IMR-90 (cell line): ENCODE measurements around the gene IRF2BP2. TPM values are rescaled to one million over a fixed set of nuclear protein-coding genes. Genes with fewer than 3 reads are reported as not detected.

ENCODE experiments used
- ATAC-seq: fragments of 200-7000 bp; cut with Tn5 transposase; 2 replicates; pipeline ENCODE4 v1.9.1; 2020; ENCODE audit warnings: low read depth, mild to moderate bottlenecking, moderate library complexity
- BruUV-seq: library from RNA; stranded (reverse); fragments of 400-500 nt; replicated peaks from 2 replicates; lab custom pipeline; 2021; lab: Mats Ljungman, UMichigan
- CTCF ChIA-PET: fragments of 300-600 bp; formaldehyde crosslinking; extraction: SDS; loops from one replicate; lab custom pipeline; 2021; ENCODE audit warnings: antibody characterized with exemption; lab: Yijun Ruan, JAX
- POLR2A ChIA-PET: fragments of 300-600 bp; sonication (Branson Sonifier 250); formaldehyde crosslinking; loops from one replicate; lab custom pipeline; 2022; ENCODE audit warnings: antibody characterized with exemption; ENCODE audit not compliant: unreplicated experiment; lab: Charles Lee
- DNase-seq: peaks from one replicate; pipeline ENCODE4 v3.0.0; 2013
- H2AFZ ChIP-seq: replicated peaks from 2 replicates; pipeline ENCODE3; 2013; ENCODE audit warnings: low read length, mild to moderate bottlenecking; ENCODE audit not compliant: poor library complexity
- H2AK5ac ChIP-seq: 2 replicates; pipeline ENCODE4 v1.6.1; 2013; ENCODE audit warnings: low read depth, low read length, inconsistent platforms
- H2AK9ac ChIP-seq: replicated peaks from 2 replicates; pipeline ENCODE3; 2013; ENCODE audit warnings: mild to moderate bottlenecking, low read depth, low read length, moderate library complexity; ENCODE audit not compliant: poor library complexity
- H2BK120ac ChIP-seq: 2 replicates; pipeline ENCODE4 v1.6.1; 2013; ENCODE audit warnings: low read depth, low read length, inconsistent platforms
- H2BK15ac ChIP-seq: 3 replicates; pipeline ENCODE4 v1.6.1; 2013; ENCODE audit warnings: low read depth, low read length, inconsistent platforms
- H2BK20ac ChIP-seq: 2 replicates; pipeline ENCODE4 v1.6.1; 2013; ENCODE audit warnings: low read depth, mild to moderate bottlenecking, inconsistent platforms, low read length, moderate library complexity
- H2BK5ac ChIP-seq: 2 replicates; pipeline ENCODE4 v1.6.1; 2013; ENCODE audit warnings: mild to moderate bottlenecking, low read depth, low read length, inconsistent platforms; ENCODE audit not compliant: poor library complexity, severe bottlenecking
- H3K14ac ChIP-seq: replicated peaks from 2 replicates; pipeline ENCODE4 v1.6.1; 2013; ENCODE audit warnings: low read depth, low read length, inconsistent platforms
- H3K18ac ChIP-seq: 2 replicates; pipeline ENCODE4 v1.6.1; 2013; ENCODE audit warnings: low read depth, low read length, control low read depth
- H3K23ac ChIP-seq: 2 replicates; pipeline ENCODE4 v1.6.1; 2013; ENCODE audit warnings: low read depth, low read length, inconsistent platforms
- H3K27ac ChIP-seq: 2 replicates; pipeline ENCODE4 v1.5.1; 2013; ENCODE audit warnings: mild to moderate bottlenecking, control low read depth, low read length; ENCODE audit not compliant: insufficient read depth
- H3K27me3 ChIP-seq: 2 replicates; pipeline ENCODE4 v1.6.1; 2013; ENCODE audit warnings: low read length; ENCODE audit not compliant: control insufficient read depth, insufficient read depth
- H3K36me3 ChIP-seq: 2 replicates; pipeline ENCODE4 v1.6.1; 2013; ENCODE audit warnings: low read length, mixed read lengths; ENCODE audit not compliant: control insufficient read depth, insufficient read depth
- H3K4ac ChIP-seq: 2 replicates; pipeline ENCODE4 v1.6.1; 2013; ENCODE audit warnings: low read depth, low read length, inconsistent platforms
- H3K4me1 ChIP-seq: 2 replicates; pipeline ENCODE4 v1.6.1; 2013; ENCODE audit warnings: low read length, mixed read lengths; ENCODE audit not compliant: control insufficient read depth, insufficient read depth
- H3K4me2 ChIP-seq: 2 replicates; pipeline ENCODE4 v1.6.1; 2013; ENCODE audit warnings: low read depth, mild to moderate bottlenecking, control low read depth, low read length, moderate library complexity
- H3K4me3 ChIP-seq: 2 replicates; pipeline ENCODE4 v1.5.1; 2013; ENCODE audit warnings: low read depth, mild to moderate bottlenecking, control low read depth, low read length, moderate library complexity; ENCODE audit not compliant: insufficient read depth
- H3K56ac ChIP-seq: 2 replicates; pipeline ENCODE4 v1.6.1; 2013; ENCODE audit warnings: low read length, inconsistent platforms; ENCODE audit not compliant: insufficient read depth; ENCODE audit errors: extremely low read depth
- H3K79me1 ChIP-seq, 2 experiments: 2 replicates each; pipeline ENCODE4 v1.6.1; 2013; ENCODE audit warnings: low read length in 2 of 2, inconsistent platforms in 1 of 2, low read depth in 1 of 2
- H3K9ac ChIP-seq: 2 replicates; pipeline ENCODE4 v1.6.1; 2013; ENCODE audit warnings: low read depth, low read length, control low read depth
- H3K9me1 ChIP-seq: 2 replicates; pipeline ENCODE4 v1.6.1; 2013; ENCODE audit warnings: low read length, inconsistent platforms; ENCODE audit not compliant: insufficient read depth
- H3K9me3 ChIP-seq: 2 replicates; pipeline ENCODE4 v1.6.1; 2013; ENCODE audit warnings: low read length; ENCODE audit not compliant: control insufficient read depth, insufficient read depth
- H4K20me1 ChIP-seq: 2 replicates; pipeline ENCODE4 v1.6.1; 2013; ENCODE audit warnings: low read length, inconsistent platforms; ENCODE audit not compliant: insufficient read depth
- H4K5ac ChIP-seq: 2 replicates; pipeline ENCODE4 v1.6.1; 2013; ENCODE audit warnings: mild to moderate bottlenecking, low read depth, low read length, control low read depth
- H4K8ac ChIP-seq, 2 experiments: 2 replicates each; pipeline ENCODE4 v1.6.1; 2013; ENCODE audit warnings: low read depth in 2 of 2, low read length in 2 of 2, control low read depth in 1 of 2, inconsistent platforms in 1 of 2
- H4K91ac ChIP-seq: 2 replicates; pipeline ENCODE4 v1.6.1; 2013; ENCODE audit warnings: low read depth, low read length, inconsistent platforms; ENCODE audit not compliant: insufficient read depth
- CTCF ChIP-seq: conservative IDR thresholded peaks from 2 replicates; pipeline ENCODE4 v1.5.1; 2012; ENCODE audit warnings: mild to moderate bottlenecking, low read depth, low read length, improper control_type of control experiment
- ELK1 ChIP-seq: fragments of 150-350 bp; IDR thresholded peaks from 2 replicates; pipeline ENCODE4 v1.6.1; 2016; ENCODE audit warnings: low read depth, mild to moderate bottlenecking, low read length, moderate library complexity, borderline replicate concordance
- RAD21 ChIP-seq: IDR thresholded peaks from 2 replicates; pipeline ENCODE4 v1.6.1; 2012; ENCODE audit warnings: low read length, improper control_type of control experiment
- SMC3 ChIP-seq: fragments of 150-350 bp; IDR thresholded peaks from 2 replicates; pipeline ENCODE4 v1.6.1; 2016; ENCODE audit warnings: low read depth, mild to moderate bottlenecking, antibody characterized with exemption, low read length, moderate library complexity
- USF2 ChIP-seq: fragments of 150-350 bp; IDR thresholded peaks from 2 replicates; pipeline ENCODE4 v1.6.1; 2017; ENCODE audit warnings: mild to moderate bottlenecking, antibody characterized with exemption, low read length, low read depth
- WGBS, 2 experiments: methylation state at CpG; one replicate each; pipeline versions ENCODE4 v1.1.5 to v1.1.7; 2013; ENCODE audit warnings: missing lambda C conversion rate in 2 of 2; ENCODE audit not compliant: insufficient read length in 1 of 2; ENCODE audit errors: extremely low coverage in 2 of 2; 5-methylcytosine and 5-hydroxymethylcytosine counted together
- dilution Hi-C: fragments of 300-500 bp; cut with HindIII; formaldehyde crosslinking; loops from one replicate; pipeline ENCODE4 v1.14.3; 2018; ENCODE audit warnings: low sequenced_read_pairs; ENCODE audit not compliant: unreplicated experiment
- in situ Hi-C: fragments of 300-500 bp; cut with MboI; formaldehyde crosslinking; loops from 3 replicates; pipeline ENCODE4 v1.14.3; 2019; ENCODE audit warnings: low sequenced_read_pairs, inconsistent platforms, mixed read lengths
- intact Hi-C: fragments of 100-400 bp; cut with micrococcal nuclease; formaldehyde crosslinking; loops from 2 replicates; pipeline ENCODE4 v1.10.0; 2022
- polyA plus RNA-seq, 3 experiments: library from polyadenylated mRNA; depleted of rRNA; stranded (reverse); fragments of >200 nt; gene quantifications; 2 replicates each; pipeline ENCODE4 v1.2.3, GENCODE V29; 2012; ENCODE audit warnings: low replicate concordance in 1 of 3
- total RNA-seq: library from RNA; depleted of rRNA; stranded (reverse); fragments of >200 nt; gene quantifications from 2 replicates; pipeline ENCODE4 v1.2.3, GENCODE V29; 2012

The IRF2BP2 gene
- total and polyA plus RNA-seq, 2 of the 4 experiments (the other 2 are of a cell fraction) = 47.0 to 66.6 TPM

GRCh38 chr1:234597894-234598293, 12.1 kb downstream of the IRF2BP2 start:
- dilution Hi-C loops (no loop called here), intact Hi-C loops (loop anchor here (1.0 kb wide), 1 partner anchor 485 kb away; no protein-coding TSS in a partner anchor), in situ Hi-C loops (loop anchor here (5.0 to 25.0 kb wide), 2 partner anchors 51 to 486 kb away; no protein-coding TSS in a partner anchor)
- Histone ChIP-seq H4K20me1 (no peaks in the 10 kb centered on the region), H3K56ac (no peak overlapping the region), H3K9me3 (no peaks in the 10 kb centered on the region), H2BK20ac (no peak overlapping the region), H3K36me3 (no peaks in the 10 kb centered on the region), H3K27ac (no peak overlapping the region), H3K9me1 (no peaks in the 10 kb centered on the region), H3K4ac (no peak overlapping the region), H3K4me2 (no peak overlapping the region), H3K4me3 (no peak overlapping the region), H2AK5ac (0 out of 2 replicates have a peak overlapping the region, but pooled peaks have one; percentile 16), H3K27me3 (no peaks in the 10 kb centered on the region), H2BK120ac (no peak overlapping the region), H2AK9ac (no peak overlapping the region), H2BK15ac (no peak overlapping the region), H3K14ac (no peak overlapping the region), H3K9ac (no peak overlapping the region), H3K4me1 (peaks cover 9% of the 10 kb centered on the region), H4K5ac (no peak overlapping the region), H3K18ac (no peak overlapping the region), H3K23ac (no peak overlapping the region), H4K8ac (no peak overlapping the region), H2AFZ (no peak overlapping the region), H2BK5ac (no peak overlapping the region), H3K79me1 (peaks cover 7% of the 10 kb centered on the region in 2 experiments), H4K91ac (no peak overlapping the region)
- ChIA-PET POLR2A (no interaction called here), CTCF (interaction anchor here (0.5 to 1.6 kb wide), 12 partner anchors 14 to 486 kb away, joined by 3 to 8 read pairs (median 4); no protein-coding TSS in a partner anchor)
- BruUV-seq = no TSS peak
- no CpG with 5 or more reads among the region's 2 CpGs for WGBS, 2 experiments
- ATAC-seq (no peak), DNase-seq (peak; percentile 66)
- TF ChIP-seq ELK1 (no peak), SMC3 (peak; percentile 66), CTCF (peak; percentile 72), RAD21 (peak; percentile 73), USF2 (no peak)
